ENCODE data around the gene FOXI1. TPM values are rescaled to one million over a fixed set of nuclear protein-coding genes. Genes with fewer than 3 reads are reported as not detected.

The FOXI1 gene
- polyA plus RNA-seq, 3 donors: not detected

- no peak for DNase-seq
- Histone ChIP-seq H3K4me3 (replicated peaks in 1 of 3; ENCODE audit: low read depth in 2 of 3, low read length in 3 of 3) (no peak overlapping the region), H3K9ac (ENCODE audit: insufficient read depth, low read length, poor library complexity, severe bottlenecking) (no peak overlapping the region), H3K4me1 (ENCODE audit: control insufficient read depth in 1 of 2, insufficient read depth in 2 of 2, low read length in 2 of 2) (no peaks in the 10 kb centered on the region), H3K27ac (ENCODE audit: low read depth in 1 of 2, low read length in 2 of 2) (no peak overlapping the region), H3K36me3 (replicated peaks in 1 of 2; ENCODE audit: control insufficient read depth in 1 of 2, insufficient read depth in 2 of 2, low read length in 2 of 2) (no peaks in the 10 kb centered on the region), H3K27me3 (ENCODE audit: control insufficient read depth in 2 of 2, insufficient read depth in 2 of 2, low read length in 2 of 2) (no peaks in the 10 kb centered on the region), H4K20me1 (ENCODE audit: insufficient read depth, low read length) (no peaks in the 10 kb centered on the region), H3K9me3 (replicated peaks in 1 of 2; ENCODE audit: control insufficient read depth in 1 of 2, insufficient read depth in 1 of 2, low read length in 2 of 2) (no peaks in the 10 kb centered on the region), H3K4me2 (replicated peaks; ENCODE audit: extremely low read depth, low read length, poor library complexity, severe bottlenecking) (no peak overlapping the region), H2AFZ (ENCODE audit: insufficient read depth, low read depth, low read length, poor library complexity, severe bottlenecking) (no peak overlapping the region), H3K79me2 (ENCODE audit: insufficient read depth, low read length) (no peaks in the 10 kb centered on the region)
- intact Hi-C loops (cut with micrococcal nuclease): no loop called here
- no peak overlapping the region for H3K27ac Mint-ChIP-seq
- peaks cover 2 to 4% (median 2%) of the 10 kb centered on the region in 3 donors for H3K27me3 Mint-ChIP-seq (ENCODE audit: low read depth in 3 of 3)
- H3K36me3 Mint-ChIP-seq: no peaks in the 10 kb centered on the region
- H3K9me3 Mint-ChIP-seq: peaks cover 0 to 3% (median 0%) of the 10 kb centered on the region in 7 donors
- H3K4me3 Mint-ChIP-seq: no peak overlapping the region
- H3K4me1 Mint-ChIP-seq: peaks cover 5% of the 10 kb centered on the region
- no peak for TF ChIP-seq CTCF (IDR thresholded peaks at IDR 0.05)
- WGBS (ENCODE audit: insufficient coverage): 79% methylated on average over 9 of the region's 12 CpGs
Measured at GRCh38 chr5:170148430-170149205, 42.9 kb downstream of the FOXI1 start.

GRCh38 chr5:170149206-170149515 lies 43.5 kb downstream of the FOXI1 start:
- Histone ChIP-seq H3K27ac (ENCODE audit: low read depth in 1 of 2, low read length in 2 of 2) (no peak overlapping the region), H3K9me3 (replicated peaks in 1 of 2; ENCODE audit: control insufficient read depth in 1 of 2, insufficient read depth in 1 of 2, low read length in 2 of 2) (no peaks in the 10 kb centered on the region), H3K4me3 (replicated peaks in 1 of 3; ENCODE audit: low read depth in 2 of 3, low read length in 3 of 3) (no peak overlapping the region), H3K79me2 (ENCODE audit: insufficient read depth, low read length) (no peaks in the 10 kb centered on the region), H3K27me3 (ENCODE audit: control insufficient read depth in 2 of 2, insufficient read depth in 2 of 2, low read length in 2 of 2) (no peaks in the 10 kb centered on the region), H3K4me2 (replicated peaks; ENCODE audit: extremely low read depth, low read length, poor library complexity, severe bottlenecking) (no peak overlapping the region), H2AFZ (ENCODE audit: insufficient read depth, low read depth, low read length, poor library complexity, severe bottlenecking) (no peak overlapping the region), H3K9ac (ENCODE audit: insufficient read depth, low read length, poor library complexity, severe bottlenecking) (no peak overlapping the region), H4K20me1 (ENCODE audit: insufficient read depth, low read length) (no peaks in the 10 kb centered on the region), H3K4me1 (ENCODE audit: control insufficient read depth in 1 of 2, insufficient read depth in 2 of 2, low read length in 2 of 2) (no peaks in the 10 kb centered on the region), H3K36me3 (replicated peaks in 1 of 2; ENCODE audit: control insufficient read depth in 1 of 2, insufficient read depth in 2 of 2, low read length in 2 of 2) (no peaks in the 10 kb centered on the region)
- Mint-ChIP-seq H3K36me3 (no peaks in the 10 kb centered on the region), H3K4me1 (peaks cover 5% of the 10 kb centered on the region), H3K27me3 (ENCODE audit: low read depth in 3 of 3) (peaks cover 0 to 4% (median 2%) of the 10 kb centered on the region in 3 donors), H3K27ac (no peak overlapping the region), H3K4me3 (no peak overlapping the region), H3K9me3 (peaks cover 0 to 3% (median 0%) of the 10 kb centered on the region in 7 donors)
- TF ChIP-seq CTCF (IDR thresholded peaks at IDR 0.05): no peak
- intact Hi-C loops (cut with micrococcal nuclease): no loop called here
- no peak for DNase-seq
- 100% methylated on average over 7 of the region's 7 CpGs for WGBS (ENCODE audit: insufficient coverage)
